Stimulated activated CD8-positive, alpha-beta memory T cell treated with anti-CD3 and anti-CD28 coated beads, Interleukin-12 subunit alpha, Interleukin-12 subunit beta, amount 100 ng/mL, for 4 hours (primary cell): Measurements from ENCODE around the gene LILRA5.
"Not testable (repeated sequence)": the region's sequence is repeated elsewhere in the genome, so short reads cannot be mapped to it uniquely, and the experiment has no call there.

Source experiments
- DNase-seq: peaks from one replicate; pipeline ENCODE4 v3.0.0-alpha.2; 2020; ENCODE audit warnings: low read depth

The LILRA5 gene

GRCh38 chr19:54273821-54274220 lies 39.1 kb downstream of the LILRA5 start:
- no peak for DNase-seq

- not testable (repeated sequence) for DNase-seq
Measured at GRCh38 chr19:54272181-54272580, 40.8 kb downstream of the LILRA5 start.

- DNase-seq = not testable (repeated sequence)
Measured at GRCh38 chr19:54271587-54271986, 41.4 kb downstream of the LILRA5 start.

- no peak for DNase-seq
Measured at GRCh38 chr19:54271106-54271505, 41.9 kb downstream of the LILRA5 start.

GRCh38 chr19:54268936-54269335 lies 44.0 kb downstream of the LILRA5 start:
- no peak for DNase-seq

GRCh38 chr19:54266133-54266532 lies 46.8 kb downstream of the LILRA5 start:
- peak; percentile 28 for DNase-seq

- DNase-seq = no peak
Measured at GRCh38 chr19:54262470-54262869, 50.5 kb downstream of the LILRA5 start.

GRCh38 chr19:54262066-54262465 lies 50.9 kb downstream of the LILRA5 start:
- DNase-seq = no peak

GRCh38 chr19:54257116-54257480 lies 55.9 kb downstream of the LILRA5 start, which contains the start of gene LILRB5:
LILRB5 (minus strand) TSS chr19:54257273; CDS start chr19:54257193, 80 bp downstream.
- no peak for DNase-seq
